ENCODE measurements around the gene EIF3F. TPM values are rescaled to one million over a fixed set of nuclear protein-coding genes. Genes with fewer than 3 reads are reported as not detected.

Gene EIF3F
- polyA plus RNA-seq, 2 of the 4 experiments (the other 2 are of a cell fraction) = 119 to 293 TPM

DNA sequence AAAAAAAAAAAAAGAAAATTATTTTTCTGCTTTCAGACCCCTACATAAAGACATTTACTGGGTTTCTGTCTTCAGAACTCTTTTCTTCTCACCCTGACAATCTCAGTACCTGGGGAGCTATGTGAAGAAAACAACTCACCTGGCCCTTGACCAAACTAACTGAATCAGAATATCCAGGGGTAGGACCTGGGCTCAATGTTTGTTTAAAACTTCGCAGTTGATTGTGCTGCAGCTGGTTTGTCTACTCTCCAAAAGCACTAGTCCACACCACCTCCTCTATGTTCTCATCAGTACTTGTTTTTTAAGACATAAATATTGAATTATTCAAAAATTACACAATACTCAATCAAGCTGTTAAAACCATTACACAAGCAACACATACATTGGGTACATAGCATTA lies 34.8 kb downstream of the EIF3F start (continued):
- TF ChIP-seq FOXS1 (CRISPR knock-in tag; IDR thresholded peaks at IDR 0.05) = no peak
- no peak for TF ChIP-seq CBX2 (IDR thresholded peaks at IDR 0.05; ENCODE audit: borderline replicate concordance, low read depth)
- TF ChIP-seq, protein P1, sequence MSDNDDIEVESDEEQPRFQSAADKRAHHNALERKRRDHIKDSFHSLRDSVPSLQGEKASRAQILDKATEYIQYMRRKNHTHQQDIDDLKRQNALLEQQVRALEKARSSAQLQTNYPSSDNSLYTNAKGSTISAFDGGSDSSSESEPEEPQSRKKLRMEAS (IDR thresholded peaks at IDR 0.05) = no peak

DNA sequence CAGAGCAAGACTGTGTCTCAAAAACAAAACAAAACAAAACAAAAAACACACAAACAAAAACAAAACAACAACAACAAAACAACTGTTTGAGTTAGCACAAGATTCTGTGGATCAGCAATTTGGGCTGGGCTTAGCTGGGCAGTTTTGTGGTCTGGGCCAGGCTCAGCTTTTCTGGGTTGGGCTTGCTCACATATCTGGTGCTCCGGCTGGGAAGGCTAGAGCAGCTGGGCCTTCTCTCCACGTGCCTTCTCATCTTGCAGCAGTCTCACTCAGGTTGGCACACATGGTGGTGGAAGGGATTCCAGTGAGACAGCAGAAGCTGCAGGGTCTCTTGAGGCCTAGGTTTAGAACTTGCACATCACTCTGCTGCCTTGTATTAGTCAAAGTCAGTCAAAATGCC lies 35.7 kb downstream of the EIF3F start:
- H3K4me2 ChIP-seq = no peak overlapping the region
- no peak for ATAC-seq
- WGBS (ENCODE audit: missing lambda C conversion rate) = 74% methylated on average over 2 of the region's 2 CpGs
- H3K9me3 ChIP-seq = no peaks in the 10 kb centered on the region
- ChIA-PET POLR2A (no interaction called here), CTCF (interaction anchor here (1.0 to 8.5 kb wide), 7 partner anchors 9 to 77 kb away, joined by 3 to 112 read pairs (median 9); no protein-coding TSS in a partner anchor)
- no peak overlapping the region for H3K4me3 ChIP-seq
- FAIRE-seq = no peak
- TF ChIP-seq ESRRA (IDR thresholded peaks at IDR 0.05; ENCODE audit: borderline replicate concordance, low read length) = no peak
- no peak for TF ChIP-seq HOXB5 (CRISPR knock-in tag; IDR thresholded peaks at IDR 0.05)
- TF ChIP-seq CHD2 (IDR thresholded peaks at IDR 0.05; ENCODE audit: low read length, partially characterized antibody) = no peak
- TF ChIP-seq RARB (CRISPR knock-in tag; IDR thresholded peaks at IDR 0.05) = no peak
- TF ChIP-seq, protein P2, sequence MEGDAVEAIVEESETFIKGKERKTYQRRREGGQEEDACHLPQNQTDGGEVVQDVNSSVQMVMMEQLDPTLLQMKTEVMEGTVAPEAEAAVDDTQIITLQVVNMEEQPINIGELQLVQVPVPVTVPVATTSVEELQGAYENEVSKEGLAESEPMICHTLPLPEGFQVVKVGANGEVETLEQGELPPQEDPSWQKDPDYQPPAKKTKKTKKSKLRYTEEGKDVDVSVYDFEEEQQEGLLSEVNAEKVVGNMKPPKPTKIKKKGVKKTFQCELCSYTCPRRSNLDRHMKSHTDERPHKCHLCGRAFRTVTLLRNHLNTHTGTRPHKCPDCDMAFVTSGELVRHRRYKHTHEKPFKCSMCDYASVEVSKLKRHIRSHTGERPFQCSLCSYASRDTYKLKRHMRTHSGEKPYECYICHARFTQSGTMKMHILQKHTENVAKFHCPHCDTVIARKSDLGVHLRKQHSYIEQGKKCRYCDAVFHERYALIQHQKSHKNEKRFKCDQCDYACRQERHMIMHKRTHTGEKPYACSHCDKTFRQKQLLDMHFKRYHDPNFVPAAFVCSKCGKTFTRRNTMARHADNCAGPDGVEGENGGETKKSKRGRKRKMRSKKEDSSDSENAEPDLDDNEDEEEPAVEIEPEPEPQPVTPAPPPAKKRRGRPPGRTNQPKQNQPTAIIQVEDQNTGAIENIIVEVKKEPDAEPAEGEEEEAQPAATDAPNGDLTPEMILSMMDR (IDR thresholded peaks at IDR 0.05) = no peak
- TF ChIP-seq, protein P3, sequence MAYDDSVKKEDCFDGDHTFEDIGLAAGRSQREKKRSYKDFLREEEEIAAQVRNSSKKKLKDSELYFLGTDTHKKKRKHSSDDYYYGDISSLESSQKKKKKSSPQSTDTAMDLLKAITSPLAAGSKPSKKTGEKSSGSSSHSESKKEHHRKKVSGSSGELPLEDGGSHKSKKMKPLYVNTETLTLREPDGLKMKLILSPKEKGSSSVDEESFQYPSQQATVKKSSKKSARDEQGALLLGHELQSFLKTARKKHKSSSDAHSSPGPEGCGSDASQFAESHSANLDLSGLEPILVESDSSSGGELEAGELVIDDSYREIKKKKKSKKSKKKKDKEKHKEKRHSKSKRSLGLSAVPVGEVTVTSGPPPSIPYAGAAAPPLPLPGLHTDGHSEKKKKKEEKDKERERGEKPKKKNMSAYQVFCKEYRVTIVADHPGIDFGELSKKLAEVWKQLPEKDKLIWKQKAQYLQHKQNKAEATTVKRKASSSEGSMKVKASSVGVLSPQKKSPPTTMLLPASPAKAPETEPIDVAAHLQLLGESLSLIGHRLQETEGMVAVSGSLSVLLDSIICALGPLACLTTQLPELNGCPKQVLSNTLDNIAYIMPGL (CRISPR knock-in tag; IDR thresholded peaks at IDR 0.05; ENCODE audit: borderline replicate concordance) = no peak
- TF ChIP-seq POLR2AphosphoS2 (conservative IDR thresholded peaks at IDR 0.05; ENCODE audit: low read length) = no peak
- no peak for TF ChIP-seq ZSCAN20 (CRISPR knock-in tag; IDR thresholded peaks at IDR 0.05)
- no peak for TF ChIP-seq RNF2 (IDR thresholded peaks at IDR 0.05; ENCODE audit: borderline replicate concordance, low read depth)
- TF ChIP-seq FOSB (CRISPR knock-in tag; IDR thresholded peaks at IDR 0.05) = no peak
- no peaks in the 10 kb centered on the region; the same call in 2 of the 3 replicates for H3K4me1 ChIP-seq
- DNase-seq (ENCODE audit: low read depth in 1 of 2, low spot score in 1 of 2) = no peak
- H3K27ac ChIP-seq = no peak overlapping the region

DNA sequence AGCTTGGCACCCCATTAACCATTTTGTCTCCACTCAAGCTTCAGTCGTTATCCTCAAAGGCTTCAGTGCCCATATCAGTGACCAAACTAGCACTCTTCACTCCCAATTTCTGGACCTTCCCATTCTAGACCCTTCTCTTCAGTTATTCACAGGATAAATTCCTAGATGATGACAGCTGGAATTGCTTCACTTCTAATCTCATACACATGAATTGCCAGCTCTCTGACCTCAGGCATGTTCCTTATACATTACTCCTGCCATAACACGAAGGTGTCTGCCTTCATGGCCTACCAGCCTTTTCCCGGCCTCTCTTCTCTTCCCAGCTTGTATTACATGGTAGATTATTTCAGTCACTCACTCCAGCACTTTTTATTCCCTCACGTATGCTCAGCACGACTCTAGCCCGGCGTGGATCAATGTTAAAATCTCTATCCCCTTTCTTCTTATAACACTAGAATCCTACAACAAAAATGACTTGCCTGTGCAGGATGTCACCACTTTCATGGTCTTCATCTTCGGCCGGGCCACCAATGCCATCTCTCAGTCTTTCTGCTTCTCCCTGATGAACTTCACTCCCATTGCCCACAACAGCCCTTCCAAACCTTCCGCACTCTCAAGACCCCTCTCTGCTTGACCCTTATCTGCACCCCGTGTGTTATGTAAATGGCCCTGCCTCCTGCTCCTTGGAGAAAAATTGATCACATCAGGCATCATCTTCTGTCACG lies 36.9 kb downstream of the EIF3F start:
- 63% methylated on average over 12 of the region's 12 CpGs for WGBS (ENCODE audit: missing lambda C conversion rate)
- Histone ChIP-seq H3K4me1 (no peaks in the 10 kb centered on the region), H3K27ac (no peak overlapping the region), H3K4me3 (no peak overlapping the region), H3K4me2 (no peak overlapping the region), H3K9me3 (no peaks in the 10 kb centered on the region)
- POLR2A ChIA-PET = no interaction called here
- ATAC-seq (no peak), FAIRE-seq (no peak), DNase-seq (ENCODE audit: low read depth in 1 of 2, low spot score in 1 of 2) (no peak)
- CTCF ChIA-PET = interaction anchor here (1.0 to 4.4 kb wide), 4 partner anchors 10 to 76 kb away, joined by 3 to 38 read pairs (median 18); no protein-coding TSS in a partner anchor
- TF ChIP-seq BHLHE40 (IDR thresholded peaks at IDR 0.05; ENCODE audit: low read depth, low read length) (no peak), CHD2 (IDR thresholded peaks at IDR 0.05; ENCODE audit: low read length, partially characterized antibody) (no peak), JUN (IDR thresholded peaks at IDR 0.05) (no peak), SREBF2 (IDR thresholded peaks at IDR 0.05) (no peak), SMC3 (IDR thresholded peaks at IDR 0.05) (no peak), ESRRA (IDR thresholded peaks at IDR 0.05; ENCODE audit: borderline replicate concordance, low read length) (no peak), CEBPB (IDR thresholded peaks at IDR 0.05) (no peak), CHD4 (IDR thresholded peaks at IDR 0.05; ENCODE audit: borderline replicate concordance) (no peak), HDAC2 (IDR thresholded peaks at IDR 0.05) (no peak), MAZ (IDR thresholded peaks at IDR 0.05; ENCODE audit: borderline replicate concordance, low read depth, low read length) (no peak), ZSCAN20 (CRISPR knock-in tag; IDR thresholded peaks at IDR 0.05) (no peak), CBX2 (IDR thresholded peaks at IDR 0.05; ENCODE audit: borderline replicate concordance, low read depth) (no peak), JUNB (IDR thresholded peaks at IDR 0.05) (no peak), MAFK (IDR thresholded peaks at IDR 0.05; ENCODE audit: partially characterized antibody) (no peak), RFX5 (IDR thresholded peaks at IDR 0.05) (no peak)
- TF ChIP-seq, protein P4, sequence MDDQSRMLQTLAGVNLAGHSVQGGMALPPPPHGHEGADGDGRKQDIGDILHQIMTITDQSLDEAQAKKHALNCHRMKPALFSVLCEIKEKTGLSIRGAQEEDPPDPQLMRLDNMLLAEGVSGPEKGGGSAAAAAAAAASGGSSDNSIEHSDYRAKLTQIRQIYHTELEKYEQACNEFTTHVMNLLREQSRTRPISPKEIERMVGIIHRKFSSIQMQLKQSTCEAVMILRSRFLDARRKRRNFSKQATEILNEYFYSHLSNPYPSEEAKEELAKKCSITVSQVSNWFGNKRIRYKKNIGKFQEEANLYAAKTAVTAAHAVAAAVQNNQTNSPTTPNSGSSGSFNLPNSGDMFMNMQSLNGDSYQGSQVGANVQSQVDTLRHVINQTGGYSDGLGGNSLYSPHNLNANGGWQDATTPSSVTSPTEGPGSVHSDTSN (IDR thresholded peaks at IDR 0.05) = no peak

All from A549 (cell line).